ENCODE data around the gene UBXN6. TPM values are rescaled to one million over a fixed set of nuclear protein-coding genes. Genes with fewer than 3 reads are reported as not detected.

The UBXN6 gene
- total and polyA plus RNA-seq, 2 of the 8 experiments (the other 6 are each of a cell fraction or from before 2014, with no cell fraction given), result 28.0 to 43.8 TPM

DNA sequence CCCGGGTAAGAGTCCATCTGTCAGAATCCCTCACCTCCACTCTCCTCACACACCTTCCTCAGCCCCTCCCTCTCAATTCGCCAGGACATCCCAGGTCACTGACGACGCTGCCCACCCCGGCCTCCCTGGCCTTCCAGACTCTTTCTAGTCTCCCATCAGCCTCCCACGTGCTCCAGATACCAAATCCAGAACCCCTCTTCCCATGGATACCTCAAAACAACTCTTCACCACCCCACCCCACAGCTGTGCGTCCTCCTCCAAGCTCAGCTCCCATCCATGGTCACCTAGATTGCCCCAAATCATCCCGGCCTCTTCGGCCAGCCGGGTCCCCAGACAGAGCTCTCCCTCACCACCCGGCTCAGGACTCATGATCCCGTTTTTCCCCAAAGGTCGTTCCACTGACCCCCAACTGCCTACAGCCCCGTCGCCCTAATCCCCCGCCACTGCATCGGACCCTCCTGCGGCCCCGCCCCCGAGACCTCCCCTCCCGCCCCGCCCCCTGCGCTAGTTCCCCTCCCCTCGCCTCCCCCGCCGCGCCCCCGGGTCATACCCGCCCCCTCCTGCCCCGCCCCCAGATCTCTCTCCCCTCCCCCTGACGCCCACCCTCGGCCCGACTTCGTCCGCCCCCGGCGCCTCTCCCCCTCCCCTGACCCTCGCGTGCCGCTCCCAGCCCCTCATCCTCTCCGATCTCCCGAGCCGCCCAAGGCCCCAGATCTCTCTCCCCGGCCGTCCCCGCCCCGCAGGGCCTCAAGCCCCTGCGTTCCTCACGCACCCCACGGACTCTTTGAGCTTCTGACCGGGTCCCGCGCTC is 546 bp downstream of the UBXN6 start:
- Histone ChIP-seq H2AFZ (ENCODE audit: low read length) (no peak overlapping the region), H2BK15ac (ENCODE audit: low read length) (no peak overlapping the region), H3K23ac (ENCODE audit: insufficient read length) (no peak overlapping the region), H3K56ac (replicated peaks; ENCODE audit: insufficient read length, low read depth, low read length) (peak overlapping the region; percentile 88), H3K18ac (ENCODE audit: extremely low read depth, low read length) (peak overlapping the region; percentile 87), H2BK120ac (replicated peaks; ENCODE audit: low read depth, low read length) (no peak overlapping the region), H3K4me3 (ENCODE audit: extremely low read depth in 1 of 4, insufficient read depth in 2 of 4, low read depth in 3 of 4, low read length in 4 of 4) (peak overlapping the region; percentile 63 to 75 (median 70)), H3K4me2 (ENCODE audit: insufficient read depth in 1 of 2, low read depth in 2 of 2, low read length in 2 of 2) (peak overlapping the region; percentile 80 to 86), H3K27me3 (replicated peaks in 1 of 4; ENCODE audit: control insufficient read depth in 3 of 4, extremely low read depth in 1 of 4, insufficient read depth in 3 of 4, low read length in 3 of 4) (no peaks in the 10 kb centered on the region), H4K91ac (replicated peaks; ENCODE audit: insufficient read length, low read length) (no peak overlapping the region), H3K36me3 (ENCODE audit: control insufficient read depth in 2 of 4, insufficient read depth in 4 of 4, low read length in 3 of 4) (no peaks in the 10 kb centered on the region; a peak in 1 of 8 replicates), H2BK5ac (ENCODE audit: low read depth, low read length) (no peak overlapping the region; the same call in 1 of the 2 replicates), H4K8ac (ENCODE audit: extremely low read depth, insufficient read depth, low read length) (peak overlapping the region; percentile 91; the same call in 1 of the 2 replicates), H3K9me3 (ENCODE audit: insufficient read depth in 2 of 2, low read depth in 1 of 2, low read length in 1 of 2) (no peaks in the 10 kb centered on the region), H2BK20ac (ENCODE audit: low read length) (no peak overlapping the region), H2BK12ac (ENCODE audit: low read depth, low read length) (no peak overlapping the region), H3K79me2 (ENCODE audit: control insufficient read depth in 1 of 2, insufficient read depth in 2 of 2, low read length in 2 of 2) (peaks cover 0 to 5% of the 10 kb centered on the region in 2 experiments; a peak in 1 of 4 replicates), H3K23me2 (ENCODE audit: low read depth, low read length) (peaks cover 5% of the 10 kb centered on the region; the same call in 1 of the 2 replicates), H3K4me1 (replicated peaks in 1 of 4; ENCODE audit: control insufficient read depth in 3 of 4, insufficient read depth in 4 of 4, low read length in 3 of 4) (peaks cover 0 to 5% (median 2%) of the 10 kb centered on the region in 4 experiments; a peak in 4 of 7 replicates), H3K9ac (replicated peaks in 1 of 4; ENCODE audit: extremely low read depth in 1 of 4, low read depth in 3 of 4, low read length in 3 of 4) (peak overlapping the region; percentile 70 to 90 (median 82)), H3K79me1 (ENCODE audit: low read depth, low read length) (no peaks in the 10 kb centered on the region; the same call in 1 of the 2 replicates), H2AK5ac (ENCODE audit: low read depth, low read length) (no peak overlapping the region), H4K20me1 (replicated peaks in 1 of 2; ENCODE audit: control insufficient read depth in 1 of 2, insufficient read depth in 2 of 2, low read length in 2 of 2) (peaks cover 9 to 13% of the 10 kb centered on the region in 2 experiments), H4K5ac (ENCODE audit: insufficient read length, low read depth, low read length) (peak overlapping the region; percentile 57), H3K4ac (replicated peaks; ENCODE audit: insufficient read length, low read depth, low read length) (no peak overlapping the region), H3K27ac (ENCODE audit: low read depth, low read length) (peak overlapping the region; percentile 75; the same call in 1 of the 2 replicates), H3K14ac (ENCODE audit: insufficient read length) (no peak overlapping the region)
- 5% methylated on average over 19 of the region's 53 CpGs; no CpG with 5 or more reads in 1 of the 2 experiments for WGBS, 2 experiments (ENCODE audit: extremely low coverage in 1 of 2, insufficient coverage in 1 of 2, insufficient read length in 1 of 2, insufficient replicate concordance in 2 of 2, low coverage in 1 of 2, low lambda C conversion rate in 2 of 2, missing lambda C conversion rate in 1 of 2)
- CTCF ChIA-PET (ENCODE audit: partially characterized antibody), result interaction anchor here (0.7 to 1.1 kb wide), 4 partner anchors 24 to 178 kb away, joined by 3 to 4 read pairs (median 3); no protein-coding TSS in a partner anchor
- DNase-seq (ENCODE audit: low read depth in 1 of 2, low spot score in 2 of 2) (peak; percentile 44 to 78), FAIRE-seq (no peak)
- POLR2A ChIA-PET (ENCODE audit: partially characterized antibody), result interaction anchor here (1.0 to 58.1 kb wide), 7 partner anchors 14 to 67 kb away, joined by 3 to 1590 read pairs (median 5); partner anchors contain the start of genes CHAF1A, HDGFL2 and SH3GL1
- TF ChIP-seq EZH2 (IDR thresholded peaks at IDR 0.05; ENCODE audit: low read depth, low read length, severe bottlenecking), result no peak
- no peak for TF ChIP-seq EP300 (IDR thresholded peaks at IDR 0.05; ENCODE audit: borderline replicate concordance in 1 of 2, low read depth in 2 of 2, low read length in 2 of 2)
- TF ChIP-seq RFX5 (IDR thresholded peaks at IDR 0.05; ENCODE audit: borderline replicate concordance, low read depth, low read length), result no peak
- peak; percentile 62; the same call in 1 of the 2 replicates for TF ChIP-seq PHF8 (conservative IDR thresholded peaks at IDR 0.05; ENCODE audit: low read depth, low read length)
- 0 out of 4 replicates have a peak, but pooled peaks of 1 of the 2 experiments have one; percentile 58 for TF ChIP-seq SIN3A (conservative IDR thresholded peaks at IDR 0.05 in 1 of 2, IDR thresholded peaks at IDR 0.05 in 1 of 2; ENCODE audit: low read depth in 1 of 2, low read length in 2 of 2)
- peak; percentile 72 for TF ChIP-seq SAP30 (IDR thresholded peaks at IDR 0.05; ENCODE audit: insufficient read depth, insufficient replicate concordance, low read length)
- no peak for TF ChIP-seq TBP (IDR thresholded peaks at IDR 0.05; ENCODE audit: low read depth, low read length)
- TF ChIP-seq ZNF274 (IDR thresholded peaks at IDR 0.05; ENCODE audit: borderline replicate concordance, extremely low read depth, low read length), result no peak
- no peak for TF ChIP-seq RXRA (IDR thresholded peaks at IDR 0.05; ENCODE audit: insufficient read depth, low read depth, low read length)
- no peak for TF ChIP-seq SRF (IDR thresholded peaks at IDR 0.05; ENCODE audit: low read depth, low read length)
